NOMO-1 (cell line): Measurements from ENCODE around the gene CNNM1.

Experiments used
- DNase-seq, 2 experiments: peaks; one replicate each; lab custom pipeline; 2025; ENCODE audit not compliant: unreplicated experiment in 2 of 2; lab: John Stamatoyannopoulos, UW

CNNM1 gene

GRCh38 chr10:99337311-99337811 lies 8.2 kb downstream of the CNNM1 start:
- DNase-seq: no peak

- no peak for DNase-seq
Measured at GRCh38 chr10:99337901-99338300, 8.7 kb downstream of the CNNM1 start.

DNA sequence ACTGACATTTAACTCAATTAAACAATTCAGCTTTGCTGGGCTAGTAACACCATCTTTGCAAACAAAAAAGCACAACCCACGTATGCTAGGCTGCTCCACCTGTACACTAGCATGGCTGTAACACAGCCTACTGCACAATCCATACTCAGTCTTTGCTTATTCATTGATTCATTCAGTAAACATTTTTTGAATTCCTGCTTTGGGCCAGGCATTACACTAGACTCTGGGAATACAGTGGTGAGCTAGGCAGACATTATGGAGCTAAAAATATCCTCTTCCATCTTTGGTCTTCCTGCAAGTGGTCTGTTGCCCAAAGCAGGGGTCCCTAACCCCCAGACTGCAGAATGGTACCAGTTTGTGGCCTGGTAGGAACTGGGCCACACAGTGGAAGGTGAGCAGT lies 9.9 kb downstream of the CNNM1 start:
- DNase-seq: no peak

DNA sequence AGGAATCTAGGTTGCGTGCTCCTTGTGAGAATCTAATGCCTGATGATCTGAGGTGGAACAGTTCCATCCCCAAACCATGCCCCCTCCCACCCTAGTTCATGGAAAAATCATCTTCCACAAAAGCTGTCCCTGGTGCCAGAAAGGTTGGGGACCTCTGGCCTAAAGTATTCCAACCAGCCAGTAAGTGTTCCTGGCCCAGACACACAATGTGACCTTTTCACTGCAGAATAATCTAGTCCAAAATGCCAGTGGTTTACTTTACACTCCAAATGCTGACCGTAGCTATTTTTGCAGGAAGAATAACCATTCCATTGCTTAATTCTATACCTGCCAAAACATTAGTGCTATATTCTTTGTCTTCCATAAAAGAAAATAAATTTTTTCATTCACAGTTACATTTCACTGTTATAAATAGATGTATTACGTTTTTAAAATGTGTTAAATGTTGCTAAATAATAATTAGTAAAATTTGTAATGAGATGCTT lies 10.4 kb downstream of the CNNM1 start:
- no peak for DNase-seq

GRCh38 chr10:99340650-99341049 lies 11.5 kb downstream of the CNNM1 start:
- no peak for DNase-seq

DNA sequence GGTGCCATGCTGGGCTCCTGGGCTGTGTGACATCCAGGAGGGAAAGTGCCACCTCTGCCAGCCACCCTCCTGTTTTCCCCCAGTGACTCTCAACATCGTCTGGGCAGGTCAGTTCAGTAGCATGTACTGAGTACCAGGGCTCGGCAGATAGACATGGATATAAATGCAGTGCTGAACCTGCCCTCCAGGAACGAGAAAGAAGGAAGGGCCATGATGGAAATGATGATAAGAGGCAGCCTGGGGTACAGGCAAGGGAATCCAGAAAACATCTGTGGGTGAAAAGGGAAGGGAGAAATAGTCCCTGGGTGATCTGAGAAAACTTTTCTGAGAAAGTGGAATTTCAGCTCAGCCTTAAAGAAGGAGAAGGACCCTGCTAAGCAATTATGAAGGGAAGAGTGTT lies 12.1 kb downstream of the CNNM1 start:
- no peak for DNase-seq

DNA sequence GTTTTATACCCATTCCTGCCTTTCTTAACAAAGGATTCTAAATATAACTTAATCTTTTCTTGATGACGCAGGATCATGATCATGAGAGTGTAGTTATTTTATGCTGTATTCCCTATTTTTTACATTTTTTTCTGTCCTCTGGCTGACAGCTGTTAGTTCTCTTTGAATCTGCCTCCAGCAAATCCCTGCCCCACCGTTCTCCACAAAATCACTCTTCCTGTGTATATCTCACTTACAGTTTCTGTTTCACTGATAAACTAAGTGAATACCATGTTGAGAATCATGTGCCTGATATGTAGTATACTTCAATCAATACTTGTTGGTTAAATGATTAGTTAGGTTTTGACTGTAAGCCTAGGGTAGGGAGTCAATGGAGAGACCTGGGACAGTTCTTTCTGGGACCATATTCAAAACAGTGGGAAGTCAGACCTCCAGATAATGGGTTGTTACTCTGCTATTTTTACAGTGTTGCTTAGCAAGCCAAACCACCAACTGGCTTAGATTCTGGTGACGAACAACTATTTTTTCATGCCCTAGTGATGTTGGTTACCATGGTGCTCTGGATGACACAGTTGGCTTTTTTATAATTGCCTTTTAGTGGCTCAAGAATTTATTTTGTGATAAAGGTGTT lies 12.8 kb downstream of the CNNM1 start:
- DNase-seq: no peak

- DNase-seq: no peak
Measured at GRCh38 chr10:99343262-99343661, 14.1 kb downstream of the CNNM1 start.

- no peak for DNase-seq
Measured at GRCh38 chr10:99344715-99345114, 15.6 kb downstream of the CNNM1 start.

DNA sequence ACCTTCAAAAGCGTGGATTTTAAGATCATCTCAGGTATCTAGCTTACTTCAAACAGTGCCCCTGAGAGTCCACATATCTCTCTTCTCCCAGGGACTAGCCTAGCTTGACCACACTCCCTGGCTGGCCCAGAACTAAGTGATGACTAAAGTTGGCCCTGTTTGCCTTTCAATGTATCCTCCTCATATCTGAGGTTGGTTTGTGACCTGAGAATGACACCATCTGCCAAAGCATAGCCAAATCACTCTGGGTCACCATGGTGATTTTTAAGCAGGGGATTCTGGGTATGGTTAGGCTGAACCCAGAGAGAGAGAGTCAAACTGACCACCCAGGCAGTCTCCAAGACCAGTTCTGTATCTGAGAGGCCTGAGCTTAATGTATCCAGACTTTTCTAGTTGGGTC lies 16.2 kb downstream of the CNNM1 start:
- DNase-seq: no peak

DNA sequence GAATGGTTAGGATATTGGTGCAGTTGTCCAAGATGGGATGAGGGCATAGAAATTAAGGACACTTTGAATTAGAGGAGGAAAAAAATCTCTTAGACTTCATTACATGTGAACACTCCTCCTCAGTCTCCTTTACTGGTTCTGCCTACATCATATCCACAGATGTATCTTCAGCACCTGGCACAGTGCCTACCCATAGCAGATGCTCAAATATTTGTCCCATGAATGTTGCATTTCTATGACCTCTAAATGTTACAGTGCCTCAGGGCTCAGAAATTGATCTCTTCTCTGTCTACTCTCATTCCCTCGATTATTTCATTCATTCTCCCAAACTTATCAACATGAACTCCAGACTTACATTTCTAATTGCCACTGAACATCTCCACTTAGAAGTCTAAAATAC lies 17.1 kb downstream of the CNNM1 start:
- DNase-seq: no peak

DNA sequence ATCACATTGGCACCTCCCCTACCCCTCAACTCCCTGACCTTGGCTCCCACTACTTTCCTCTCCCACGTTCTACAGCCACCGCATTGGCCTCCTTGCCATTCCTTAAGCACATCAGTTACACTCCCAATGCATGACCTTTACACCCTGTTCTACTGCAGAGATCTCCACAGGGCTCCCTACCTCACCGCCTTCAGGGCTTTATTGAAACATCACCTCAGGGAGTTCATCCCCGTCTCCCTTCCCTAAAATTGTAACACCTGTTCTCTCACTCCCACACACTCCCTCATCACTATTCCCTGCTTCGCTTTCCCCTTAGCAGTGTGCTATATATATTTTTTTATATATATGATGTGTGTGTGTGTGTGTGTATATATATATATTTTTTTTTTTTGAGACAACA lies 18.5 kb downstream of the CNNM1 start:
- DNase-seq: no peak

DNA sequence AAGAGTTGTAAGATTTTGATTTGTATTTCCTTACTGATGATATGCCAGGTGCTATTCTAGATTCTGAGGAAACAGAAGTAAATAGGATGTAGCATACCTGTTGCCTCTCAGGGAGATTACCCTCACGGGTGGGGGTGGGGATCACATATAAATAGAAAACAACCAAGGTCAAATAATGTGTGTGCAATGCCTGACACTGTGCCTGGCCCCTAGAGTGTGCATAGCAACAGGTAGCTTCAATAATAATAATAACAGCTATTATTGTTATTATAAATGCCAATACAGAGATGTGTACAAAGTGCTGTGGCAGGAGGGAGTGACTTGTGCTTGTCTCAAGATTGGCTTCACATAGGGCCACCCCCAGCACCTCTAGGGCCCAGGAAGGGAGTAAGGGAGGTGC lies 24.0 kb downstream of the CNNM1 start:
- no peak for DNase-seq

- no peak for DNase-seq
Measured at GRCh38 chr10:99357691-99358090, 28.5 kb downstream of the CNNM1 start.

DNA sequence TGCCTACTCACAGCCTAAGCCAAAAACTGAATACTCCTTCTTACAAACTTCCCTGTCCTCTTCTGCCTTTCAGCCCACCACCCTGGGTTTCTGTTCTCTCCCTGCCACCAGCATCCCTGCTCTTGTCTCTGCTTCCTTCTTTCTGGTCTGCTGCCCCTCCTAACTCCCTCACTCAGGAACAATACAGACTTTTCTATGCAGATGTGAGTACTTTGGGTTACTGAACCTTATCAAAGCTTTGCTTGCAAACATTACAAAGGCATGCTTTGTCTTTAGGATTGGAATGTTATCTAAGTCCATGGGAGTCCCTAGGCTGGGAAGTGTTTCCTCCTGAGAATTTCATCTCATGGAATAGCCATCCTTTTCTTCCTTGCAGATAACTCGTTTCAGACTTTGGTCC lies 28.9 kb downstream of the CNNM1 start:
- DNase-seq: no peak

GRCh38 chr10:99360934-99361333 lies 31.8 kb downstream of the CNNM1 start:
- DNase-seq: no peak

DNA sequence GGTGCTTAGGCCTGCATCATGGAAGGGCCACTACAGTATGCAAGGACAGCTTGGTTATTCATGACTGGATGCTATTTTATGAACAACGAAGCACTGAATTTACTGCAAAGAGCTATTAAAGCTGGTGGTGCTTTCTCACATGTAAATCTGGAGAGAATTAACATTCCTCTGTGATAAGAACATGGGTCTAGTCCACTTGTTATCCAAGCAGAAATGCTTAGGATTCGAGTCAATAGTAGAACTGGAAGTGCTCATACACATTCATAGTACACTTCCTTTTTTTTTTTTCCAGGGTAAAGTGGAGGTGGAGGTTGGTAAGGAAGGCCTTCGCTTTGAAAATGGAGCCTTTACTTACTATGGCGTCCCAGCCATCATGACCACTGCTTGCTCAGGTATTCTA lies 35.0 kb downstream of the CNNM1 start:
- no peak for DNase-seq

- no peak for DNase-seq
Measured at GRCh38 chr10:99365311-99365710, 36.2 kb downstream of the CNNM1 start.

DNA sequence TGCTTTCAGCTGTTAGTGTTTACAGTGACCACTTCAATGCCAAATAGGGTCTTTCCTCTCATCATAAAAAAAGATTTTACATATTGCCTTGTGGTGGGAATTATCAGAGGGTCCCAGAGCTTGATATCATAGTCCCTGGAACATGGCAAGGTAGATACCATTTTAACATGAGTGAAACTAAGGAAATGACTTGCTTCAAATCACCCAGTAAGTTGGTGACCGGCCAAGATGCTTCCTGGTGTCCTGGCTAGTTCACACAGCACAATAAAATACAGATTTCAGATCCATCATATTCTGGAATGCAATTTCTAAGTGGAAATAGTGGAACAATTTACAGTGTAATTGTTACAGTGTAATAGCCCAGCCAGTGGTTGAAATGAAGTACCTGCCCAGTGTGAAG lies 36.6 kb downstream of the CNNM1 start:
- no peak for DNase-seq

GRCh38 chr10:99366666-99367065 lies 37.5 kb downstream of the CNNM1 start:
- DNase-seq: no peak

DNA sequence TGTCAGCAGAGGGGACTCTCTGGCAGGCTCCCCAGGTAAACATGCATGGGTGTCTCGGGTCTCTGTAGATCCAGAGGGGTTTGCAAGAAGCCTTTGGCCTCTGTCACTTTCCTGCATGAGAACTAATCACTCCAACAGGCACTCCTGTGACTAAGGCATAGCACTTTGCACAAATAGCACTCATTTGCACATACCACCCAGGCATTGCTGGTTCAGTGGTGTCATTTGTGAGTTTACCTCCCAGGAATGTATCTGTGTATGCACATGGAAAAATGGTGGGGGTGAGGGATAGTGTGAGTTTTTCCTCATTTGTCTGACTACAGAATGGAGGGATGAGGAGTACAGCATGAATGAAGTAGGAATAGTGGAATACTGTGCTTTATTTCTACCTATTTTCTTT lies 39.5 kb downstream of the CNNM1 start:
- no peak for DNase-seq

DNA sequence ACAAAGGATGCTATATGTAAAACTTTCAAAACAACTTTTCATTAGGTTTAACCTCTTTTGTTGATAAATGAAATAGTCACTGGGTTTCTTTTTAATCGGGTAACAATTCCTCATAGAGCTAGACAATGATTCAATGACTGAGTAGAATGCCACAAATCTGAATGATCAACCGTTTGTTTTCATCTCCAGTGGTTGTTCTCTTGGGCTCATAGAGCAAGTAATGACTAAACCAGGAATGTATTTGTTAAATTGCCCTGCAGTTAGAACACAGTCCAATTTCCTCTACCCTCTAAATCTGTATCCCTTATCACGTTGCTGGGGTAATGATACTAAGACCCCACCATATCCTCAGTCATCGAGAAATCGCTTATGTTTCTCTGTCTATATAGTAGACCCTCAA lies 40.0 kb downstream of the CNNM1 start:
- no peak for DNase-seq

DNA sequence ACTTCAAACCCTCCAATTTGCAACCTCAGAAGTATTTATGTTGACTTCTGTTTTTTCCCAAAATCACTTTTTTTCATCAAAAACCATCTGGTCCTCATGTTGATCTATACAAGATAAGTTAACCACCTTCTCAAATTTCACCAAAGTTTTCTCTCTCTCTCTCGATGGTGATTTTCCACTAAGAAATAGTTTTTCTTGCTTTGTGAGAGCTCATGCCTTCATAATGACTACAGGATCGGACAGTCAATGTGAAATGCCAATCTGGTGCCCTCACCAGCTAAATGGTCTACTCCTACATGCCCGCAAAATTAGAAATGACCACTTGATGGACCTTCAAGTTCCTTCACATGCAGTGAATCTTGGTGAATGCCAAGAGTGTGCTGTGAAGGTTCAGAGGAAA lies 40.4 kb downstream of the CNNM1 start:
- no peak for DNase-seq
